Right kidney (tissue), 9 donors: Measurements from ENCODE around the gene CPNE1.
"Not testable (repeated sequence)": the region's sequence is repeated elsewhere in the genome, so short reads cannot be mapped to it uniquely, and the experiment has no call there.

Experiments used
- DNase-seq: peaks from one replicate; pipeline ENCODE4 v3.0.0-alpha.2; 2016
- long read RNA-seq, 8 donors: transcript quantifications; one replicate each; lab custom pipeline, GENCODE V29; 2026

CPNE1 gene
- long read RNA-seq, donor 1, transcript CPNE1-204 (16 exons, 1,928 nt), result minor isoform, 5 of 77 reads
- long read RNA-seq, donor 1, transcript CPNE1-221 (2 exons, 625 nt), result major isoform, 57 of 77 reads
- long read RNA-seq, donor 1, partial matches to known transcripts, result 11 of 77 reads
- long read RNA-seq, donor 1, other reads (novel, unspliced or antisense), result 0 of 77 reads
- long read RNA-seq, donor 2, transcript CPNE1-221 (2 exons, 625 nt), result major isoform, 15 of 19 reads
- long read RNA-seq, donor 2, partial matches to known transcripts, result 0 of 19 reads
- long read RNA-seq, donor 2, other reads (novel, unspliced or antisense), result 0 of 19 reads
- long read RNA-seq, donor 3, transcript CPNE1-221 (2 exons, 625 nt), result major isoform, 26 of 35 reads
- long read RNA-seq, donor 3, partial matches to known transcripts, result 5 of 35 reads
- long read RNA-seq, donor 3, other reads (novel, unspliced or antisense), result 0 of 35 reads
- long read RNA-seq, donor 4, transcript CPNE1-221 (2 exons, 625 nt), result major isoform, 55 of 65 reads
- long read RNA-seq, donor 4, partial matches to known transcripts, result 0 of 65 reads
- long read RNA-seq, donor 4, other reads (novel, unspliced or antisense), result 7 of 65 reads
- long read RNA-seq, donor 5, transcript CPNE1-221 (2 exons, 625 nt), result major isoform, 83 of 117 reads
- long read RNA-seq, donor 5, transcript CPNE1-204 (16 exons, 1,928 nt), result minor isoform, 10 of 117 reads
- long read RNA-seq, donor 5, partial matches to known transcripts, result 6 of 117 reads
- long read RNA-seq, donor 5, other reads (novel, unspliced or antisense), result 14 of 117 reads
- long read RNA-seq, donor 6, transcript CPNE1-221 (2 exons, 625 nt), result major isoform, 32 of 40 reads
- long read RNA-seq, donor 6, partial matches to known transcripts, result 5 of 40 reads
- long read RNA-seq, donor 6, other reads (novel, unspliced or antisense), result 0 of 40 reads
- long read RNA-seq, donor 7, transcript CPNE1-221 (2 exons, 625 nt), result major isoform, 57 of 77 reads
- long read RNA-seq, donor 7, partial matches to known transcripts, result 5 of 77 reads
- long read RNA-seq, donor 7, other reads (novel, unspliced or antisense), result 6 of 77 reads
- long read RNA-seq, donor 8, transcript CPNE1-204 (16 exons, 1,928 nt), result minor isoform, 5 of 52 reads
- long read RNA-seq, donor 8, transcript CPNE1-221 (2 exons, 625 nt), result major isoform, 33 of 52 reads
- long read RNA-seq, donor 8, partial matches to known transcripts, result 7 of 52 reads
- long read RNA-seq, donor 8, other reads (novel, unspliced or antisense), result 5 of 52 reads

DNA sequence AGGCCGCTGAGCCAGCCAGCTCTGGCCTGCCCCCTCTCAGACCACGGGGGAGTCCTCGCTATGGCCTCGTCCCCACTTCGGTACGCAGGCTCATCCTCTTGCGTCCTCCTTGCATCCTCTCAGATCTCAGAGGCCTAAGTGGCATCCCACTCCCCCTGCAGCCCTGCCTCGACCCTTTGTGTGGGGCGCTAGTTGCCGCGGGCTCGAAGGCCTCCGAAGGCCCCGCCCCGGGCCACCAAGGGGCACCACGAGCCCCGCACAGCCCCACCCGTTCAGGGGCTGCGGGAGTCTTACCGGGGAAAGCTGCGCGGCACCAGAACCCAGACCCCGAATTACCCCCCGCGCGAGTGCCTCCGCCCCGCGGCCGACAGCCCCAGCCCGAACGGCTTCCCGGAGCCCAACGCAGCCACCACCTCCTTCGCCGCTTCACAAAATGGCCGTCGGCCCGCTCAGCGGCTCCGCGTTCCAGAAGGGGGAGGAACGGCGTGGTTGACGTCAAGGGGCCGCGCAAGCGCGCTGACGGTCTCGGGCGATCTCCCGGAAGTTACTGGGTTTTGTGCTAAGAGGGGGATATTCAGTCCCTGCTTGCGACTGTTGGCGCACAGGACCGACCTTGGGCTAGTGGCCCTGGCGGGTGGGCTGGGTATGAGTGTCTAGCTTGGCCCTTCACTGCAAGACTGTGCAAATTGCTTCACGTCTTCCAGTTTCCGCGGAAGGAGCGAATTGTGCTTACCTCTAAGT lies at the start of gene CPNE1, which contains the start of gene RBM12:
Gene CPNE1 (minus strand): TSS at position 435 of the 741 bp plus-strand sequence. CDS start 31,977 bp downstream, outside the sequence.
Gene RBM12 (minus strand): TSS at position 435 of the 741 bp plus-strand sequence. CDS start 9,578 bp downstream, outside the sequence.
- peak; percentile 99 for DNase-seq

GRCh38 chr20:35714127-35714526 lies 49.4 kb upstream of the CPNE1 start:
- no peak for DNase-seq

DNA sequence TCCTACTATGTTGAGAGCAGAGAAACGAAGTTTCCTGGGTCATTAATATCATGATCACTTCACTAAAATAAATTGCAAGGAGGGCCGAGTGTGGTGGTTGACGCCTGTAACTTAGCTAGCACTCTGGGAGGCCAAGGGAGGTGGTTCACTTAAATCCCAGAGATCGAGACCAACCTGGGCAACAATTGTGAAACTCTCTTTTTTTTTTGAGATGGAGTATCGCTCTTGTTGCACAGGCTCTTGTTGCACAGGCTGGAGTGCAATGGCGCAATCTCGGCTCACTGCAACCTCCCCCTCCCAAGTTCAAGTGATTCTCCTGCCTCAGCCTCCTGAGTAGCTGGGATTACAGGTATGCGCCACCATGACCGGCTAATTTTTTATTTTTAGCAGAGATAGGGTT lies 48.4 kb upstream of the CPNE1 start:
- not testable (repeated sequence) for DNase-seq

GRCh38 chr20:35711588-35712209 lies 47.0 kb upstream of the CPNE1 start:
- no peak for DNase-seq

GRCh38 chr20:35710884-35711587 lies 46.3 kb upstream of the CPNE1 start:
- DNase-seq, result no peak

- DNase-seq, result no peak
Observed at GRCh38 chr20:35710039-35710438, 45.3 kb upstream of the CPNE1 start.

DNA sequence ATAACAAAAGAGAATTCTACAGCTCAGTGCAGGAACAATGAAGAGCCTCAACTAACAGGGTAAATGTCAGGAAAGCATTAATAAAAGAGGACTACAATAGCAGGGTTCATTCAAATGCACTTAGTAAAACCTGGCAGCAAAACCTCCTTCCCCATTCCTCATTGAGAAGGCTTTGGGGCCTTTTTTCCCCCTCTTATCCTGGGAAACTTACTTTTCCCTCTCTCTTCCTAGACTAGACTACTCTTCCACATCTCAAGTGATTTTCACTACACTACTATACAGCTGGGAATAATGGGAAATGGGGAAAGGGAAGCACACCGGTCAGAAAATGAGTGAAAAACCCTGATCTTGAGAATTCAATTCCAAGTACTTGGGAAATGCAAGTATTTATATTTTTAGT lies 44.6 kb upstream of the CPNE1 start:
- no peak for DNase-seq

DNA sequence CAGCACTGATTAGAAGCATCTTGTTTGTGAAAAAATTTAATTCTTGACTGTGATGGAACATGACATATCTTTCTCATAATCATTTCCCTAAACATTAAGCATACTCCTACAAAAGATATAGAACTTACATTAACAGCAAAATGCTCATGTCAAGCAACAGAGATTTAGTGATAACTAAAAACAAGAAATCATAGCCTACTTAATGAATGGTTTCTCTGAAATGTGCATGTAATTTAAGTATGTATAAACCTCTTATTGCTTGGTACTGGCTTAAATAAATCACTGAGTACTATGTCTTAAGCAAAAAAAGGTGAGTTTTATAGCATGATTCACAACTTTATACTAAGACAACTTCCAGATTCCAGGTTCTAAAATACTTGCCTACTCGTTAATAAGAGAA lies 43.8 kb upstream of the CPNE1 start:
- no peak for DNase-seq

DNA sequence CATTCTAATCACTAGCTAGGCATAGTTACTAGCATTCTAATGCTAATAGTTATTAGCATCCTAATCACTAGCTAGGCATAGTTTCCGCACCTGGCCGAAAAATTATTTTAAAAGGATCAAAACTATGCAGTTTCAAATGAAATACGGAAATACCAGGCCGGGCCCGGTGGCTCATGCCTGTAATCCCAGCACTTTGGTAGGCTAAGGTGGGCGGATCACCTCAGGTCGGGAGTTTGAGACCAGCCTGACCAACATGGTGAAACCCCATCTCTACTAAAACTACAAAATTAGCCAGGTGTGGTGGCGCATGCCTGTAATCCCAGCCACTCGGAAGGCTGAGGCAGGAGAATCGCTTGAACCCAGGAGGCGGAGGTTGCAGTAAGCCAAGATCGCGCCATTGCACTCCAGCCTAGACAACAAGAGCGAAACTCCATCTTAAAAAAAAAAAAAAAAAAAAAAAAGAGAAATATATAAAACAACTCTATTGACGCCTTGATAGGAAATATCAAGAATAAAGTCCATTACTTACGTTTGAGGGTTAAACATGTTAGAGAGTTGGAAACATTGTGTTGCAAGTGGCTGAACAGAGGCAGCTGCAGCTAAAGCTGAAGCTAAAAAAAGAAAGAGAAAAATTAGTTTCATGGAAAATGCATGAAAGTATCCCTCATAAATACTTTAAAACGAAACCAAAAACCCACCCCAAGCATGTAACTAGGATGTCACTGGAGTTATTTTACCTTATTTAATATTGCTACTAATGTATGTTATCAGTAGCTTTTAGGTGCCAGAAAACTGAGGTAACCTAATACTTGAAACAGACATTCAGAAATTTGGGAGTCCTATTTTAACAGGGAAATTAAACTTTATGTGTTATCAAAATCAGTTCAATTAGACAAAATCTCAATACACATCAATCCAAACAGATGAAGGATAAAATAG lies 42.2 kb upstream of the CPNE1 start:
- DNase-seq, result not testable (repeated sequence)

- DNase-seq, result not testable (repeated sequence)
Observed at GRCh38 chr20:35705894-35706293, 41.2 kb upstream of the CPNE1 start.

- no peak for DNase-seq
Observed at GRCh38 chr20:35704514-35705261, 40.0 kb upstream of the CPNE1 start.

DNA sequence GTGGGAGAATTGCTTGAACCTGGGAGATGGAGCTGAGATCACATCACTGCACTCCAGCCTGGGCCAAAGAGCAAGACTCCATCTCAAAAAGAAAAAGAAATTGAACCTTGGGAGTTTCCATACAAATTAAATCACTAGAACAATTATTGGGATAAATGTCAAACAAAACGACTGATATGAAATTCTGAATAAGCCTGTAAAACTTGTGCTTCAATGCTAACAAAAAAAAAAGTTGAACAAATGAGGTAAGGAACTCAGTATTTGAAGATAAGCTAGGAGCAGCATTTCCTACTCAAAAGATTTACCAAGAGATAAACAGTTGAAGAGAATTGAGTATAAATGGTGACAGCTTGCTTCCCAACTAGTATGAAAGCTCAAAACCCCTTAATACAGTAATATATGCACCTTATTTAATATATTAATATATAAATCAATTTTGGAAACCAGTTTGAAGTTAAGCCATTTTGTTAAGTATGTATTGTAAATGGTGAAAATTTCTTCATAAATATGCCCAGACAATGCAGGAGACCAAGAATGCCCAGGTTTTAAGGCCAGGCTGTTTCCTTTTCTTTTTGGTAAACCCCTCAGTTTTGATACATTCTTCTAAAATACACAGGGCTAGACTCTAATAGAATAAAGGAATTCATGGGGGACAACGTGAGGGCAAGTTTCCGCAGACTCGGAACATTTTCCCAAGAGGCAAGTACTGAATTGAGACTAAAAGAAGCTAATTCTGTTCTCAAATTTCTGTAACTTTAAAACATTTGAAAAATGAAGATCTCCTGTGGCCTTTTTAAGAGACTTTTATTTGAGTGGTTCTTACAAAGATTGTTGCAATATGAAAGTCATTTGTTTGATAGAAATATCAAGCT lies 38.4 kb upstream of the CPNE1 start:
- DNase-seq, result no peak

DNA sequence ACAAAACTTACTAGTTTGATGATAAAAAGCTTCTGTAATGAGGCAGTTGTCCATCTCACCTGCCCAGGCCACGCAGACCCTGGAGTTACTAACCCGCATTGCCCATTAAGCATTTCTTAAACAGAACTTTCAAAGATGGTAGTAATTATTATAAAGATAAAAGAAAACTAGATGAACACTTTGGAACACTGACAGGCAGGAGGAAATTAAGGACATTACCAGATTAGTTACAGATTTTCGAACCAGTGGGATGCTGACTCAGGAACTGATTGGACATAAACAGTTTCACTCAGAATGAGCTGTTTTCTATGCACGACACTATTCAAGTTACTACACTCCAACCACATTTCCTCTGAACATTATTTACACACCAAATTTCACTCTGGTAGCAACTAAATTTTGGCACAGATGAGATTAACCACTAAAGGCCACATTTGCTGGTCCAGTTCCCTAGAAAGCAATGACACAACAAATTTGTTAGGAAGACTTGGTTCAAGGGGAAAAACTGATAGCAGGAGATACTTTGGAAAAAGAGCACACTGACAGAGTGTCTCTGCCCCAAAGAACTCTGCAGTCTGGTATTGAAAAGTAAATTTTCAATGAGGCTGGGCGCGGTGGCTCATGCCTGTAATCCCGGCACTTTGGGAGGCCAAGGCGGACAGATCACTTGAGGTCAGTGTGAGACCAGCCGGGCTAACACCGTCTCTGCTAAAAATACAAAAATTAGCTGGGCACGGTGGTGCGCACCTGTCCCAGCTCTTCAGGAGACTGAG lies 37.5 kb upstream of the CPNE1 start:
- DNase-seq, result no peak

DNA sequence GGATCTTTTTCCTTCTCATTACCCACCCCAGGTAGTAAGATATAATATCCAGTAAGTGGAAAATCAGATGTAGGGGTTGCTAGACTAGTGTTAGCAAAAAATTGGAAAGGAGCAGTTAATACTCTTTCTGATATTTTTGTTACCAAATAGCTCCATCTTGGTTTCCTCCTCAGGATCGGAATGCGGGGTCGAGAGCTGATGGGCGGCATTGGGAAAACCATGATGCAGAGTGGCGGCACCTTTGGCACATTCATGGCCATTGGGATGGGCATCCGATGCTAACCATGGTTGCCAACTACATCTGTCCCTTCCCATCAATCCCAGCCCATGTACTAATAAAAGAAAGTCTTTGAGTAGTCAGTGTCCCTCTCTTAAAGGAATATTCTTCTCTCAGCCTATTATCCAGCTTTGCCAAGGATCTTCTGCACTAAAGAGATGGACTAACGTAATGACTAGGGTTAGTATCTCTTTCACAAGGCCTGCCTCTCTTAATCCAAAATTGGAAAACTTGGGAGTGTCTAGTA lies 36.0 kb upstream of the CPNE1 start:
- no peak for DNase-seq

DNA sequence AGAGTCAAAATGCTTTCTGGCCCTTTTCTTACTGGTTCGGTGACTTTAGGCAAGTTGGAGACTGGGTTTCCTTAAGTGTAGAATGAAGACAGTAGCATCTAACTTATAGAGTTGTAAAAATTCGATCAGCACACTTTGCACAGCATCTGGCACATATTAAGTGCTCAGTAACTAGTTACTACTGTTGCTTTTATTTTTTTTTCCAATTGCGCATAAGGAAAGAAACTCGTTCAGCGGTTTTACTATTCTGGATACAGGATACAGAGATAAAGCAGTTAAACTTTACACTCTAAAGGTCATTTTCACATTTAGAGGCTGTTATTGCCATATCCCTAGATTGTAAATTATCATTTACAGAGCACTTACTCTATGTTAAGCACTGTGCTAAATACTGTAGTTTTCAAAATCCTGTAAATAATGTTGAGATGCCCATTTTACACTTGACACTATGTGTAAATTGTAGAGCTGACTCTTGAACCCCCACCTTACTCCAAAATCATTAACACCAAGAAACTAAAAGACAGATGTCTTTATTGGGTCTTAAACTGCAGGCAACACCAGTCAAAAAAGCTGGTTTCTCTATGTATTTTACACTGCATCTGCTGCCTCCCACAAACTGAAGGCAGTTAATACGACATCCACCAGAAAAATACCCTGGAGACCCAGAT lies 35.4 kb upstream of the CPNE1 start:
- no peak for DNase-seq
